IPS DF 4.7 (cell line): ENCODE results near the gene BLMH.
"Not testable (repeated sequence)": the region's sequence is repeated elsewhere in the genome, so short reads cannot be mapped to it uniquely, and the experiment has no call there.

Experiments used
- DNase-seq: peaks from one replicate; pipeline ENCODE4 v3.0.0-alpha.2; 2013; ENCODE audit warnings: low spot score; ENCODE audit errors: extremely low read depth

Gene BLMH

GRCh38 chr17:30230009-30230408 lies 61.7 kb downstream of the BLMH start:
- not testable (repeated sequence) for DNase-seq

- DNase-seq, result no peak
Measured at GRCh38 chr17:30229012-30229411, 62.7 kb downstream of the BLMH start.

- DNase-seq, result no peak
Measured at GRCh38 chr17:30228011-30228410, 63.7 kb downstream of the BLMH start.

- no peak for DNase-seq
Measured at GRCh38 chr17:30226878-30227277, 64.9 kb downstream of the BLMH start.

- DNase-seq, result no peak
Measured at GRCh38 chr17:30225919-30226553, 65.7 kb downstream of the BLMH start.

- DNase-seq, result no peak
Measured at GRCh38 chr17:30225112-30225511, 66.6 kb downstream of the BLMH start.

- no peak for DNase-seq
Measured at GRCh38 chr17:30224419-30224960, 67.3 kb downstream of the BLMH start.

GRCh38 chr17:30222721-30223175 lies 69.0 kb downstream of the BLMH start:
- DNase-seq, result no peak

- DNase-seq, result no peak
Measured at GRCh38 chr17:30222251-30222650, 69.5 kb downstream of the BLMH start.

GRCh38 chr17:30221346-30221745 lies 70.4 kb downstream of the BLMH start:
- no peak for DNase-seq

GRCh38 chr17:30220414-30220813 lies 71.3 kb downstream of the BLMH start:
- DNase-seq, result no peak

- no peak for DNase-seq
Measured at GRCh38 chr17:30219833-30220232, 71.9 kb downstream of the BLMH start.

GRCh38 chr17:30219315-30219714 lies 72.4 kb downstream of the BLMH start:
- DNase-seq, result no peak

GRCh38 chr17:30218799-30219198 lies 72.9 kb downstream of the BLMH start:
- no peak for DNase-seq

GRCh38 chr17:30217746-30218245 lies 73.9 kb downstream of the BLMH start:
- DNase-seq, result no peak

- no peak for DNase-seq
Measured at GRCh38 chr17:30217054-30217453, 74.7 kb downstream of the BLMH start.

- DNase-seq, result no peak
Measured at GRCh38 chr17:30212750-30213149, 79.0 kb downstream of the BLMH start.

- DNase-seq, result no peak
Measured at GRCh38 chr17:30211371-30211770, 80.4 kb downstream of the BLMH start.

- no peak for DNase-seq
Measured at GRCh38 chr17:30210901-30211300, 80.8 kb downstream of the BLMH start.

GRCh38 chr17:30210366-30210765 lies 81.4 kb downstream of the BLMH start:
- DNase-seq, result no peak

GRCh38 chr17:30209930-30210329 lies 81.8 kb downstream of the BLMH start:
- no peak for DNase-seq

GRCh38 chr17:30208214-30208613 lies 83.5 kb downstream of the BLMH start:
- no peak for DNase-seq

- DNase-seq, result no peak
Measured at GRCh38 chr17:30207655-30208054, 84.1 kb downstream of the BLMH start.
